HG02759 (cell line): ENCODE data around the gene APOL1.
"Not testable (repeated sequence)": the region's sequence is repeated elsewhere in the genome, so short reads cannot be mapped to it uniquely, and the experiment has no call there.

Source experiments
- ATAC-seq: cut with Tn5 transposase; IDR thresholded peaks from one replicate; pipeline ENCODE4 v1.9.1; 2021; ENCODE audit warnings: mild to moderate bottlenecking, moderate library complexity; ENCODE audit not compliant: unreplicated experiment

Gene APOL1

DNA sequence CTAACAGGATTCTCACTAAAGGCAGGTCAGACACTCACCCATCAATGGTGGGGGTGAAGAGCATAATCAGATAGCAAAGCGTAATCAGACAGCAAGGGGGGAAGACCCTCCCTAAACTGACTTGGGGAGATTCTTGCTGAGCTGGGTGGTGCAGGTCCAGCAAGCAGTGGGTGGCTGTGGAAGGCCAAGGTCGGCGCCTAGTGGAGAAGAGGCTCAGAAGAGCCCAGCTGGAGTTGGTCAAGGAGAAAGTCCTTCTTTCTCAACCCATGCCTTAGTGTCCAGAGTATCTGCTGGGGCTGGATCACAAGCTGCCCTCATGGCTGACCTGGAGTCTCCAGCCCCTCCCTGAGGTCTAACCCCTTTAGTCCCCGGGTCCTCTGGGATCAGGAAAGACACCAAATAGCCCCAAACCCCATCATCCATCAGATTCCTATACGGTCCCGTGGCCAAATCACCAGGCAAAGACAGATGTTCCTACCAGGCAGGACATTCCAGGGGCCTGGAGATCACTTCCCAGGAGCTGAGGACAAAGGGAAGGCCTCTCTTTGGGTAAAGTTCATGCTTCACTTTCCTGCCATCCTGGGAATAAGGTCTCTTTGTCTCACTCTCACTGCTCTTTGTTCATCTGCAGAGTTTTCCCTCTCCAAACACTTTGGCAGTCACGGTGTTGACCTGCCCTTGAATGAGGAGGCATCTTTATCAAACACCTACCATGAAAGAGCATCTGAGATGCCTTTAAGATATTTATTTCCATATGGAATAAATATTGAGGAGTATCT is 11.1 kb downstream of the APOL1 start:
- not testable (repeated sequence) for ATAC-seq

DNA sequence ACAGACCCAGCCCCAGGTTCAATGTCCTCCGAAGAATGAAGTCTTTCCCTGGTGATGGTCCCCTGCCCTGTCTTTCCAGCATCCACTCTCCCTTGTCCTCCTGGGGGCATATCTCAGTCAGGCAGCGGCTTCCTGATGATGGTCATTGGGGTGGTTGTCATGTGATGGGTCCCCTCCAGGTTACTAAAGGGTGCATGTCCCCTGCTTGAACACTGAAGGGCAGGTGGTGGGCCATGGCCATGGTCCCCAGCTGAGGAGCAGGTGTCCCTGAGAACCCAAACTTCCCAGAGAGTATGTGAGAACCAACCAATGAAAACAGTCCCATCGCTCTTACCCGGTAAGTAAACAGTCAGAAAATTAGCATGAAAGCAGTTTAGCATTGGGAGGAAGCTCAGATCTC is 14.1 kb downstream of the APOL1 start:
- ATAC-seq = no peak

DNA sequence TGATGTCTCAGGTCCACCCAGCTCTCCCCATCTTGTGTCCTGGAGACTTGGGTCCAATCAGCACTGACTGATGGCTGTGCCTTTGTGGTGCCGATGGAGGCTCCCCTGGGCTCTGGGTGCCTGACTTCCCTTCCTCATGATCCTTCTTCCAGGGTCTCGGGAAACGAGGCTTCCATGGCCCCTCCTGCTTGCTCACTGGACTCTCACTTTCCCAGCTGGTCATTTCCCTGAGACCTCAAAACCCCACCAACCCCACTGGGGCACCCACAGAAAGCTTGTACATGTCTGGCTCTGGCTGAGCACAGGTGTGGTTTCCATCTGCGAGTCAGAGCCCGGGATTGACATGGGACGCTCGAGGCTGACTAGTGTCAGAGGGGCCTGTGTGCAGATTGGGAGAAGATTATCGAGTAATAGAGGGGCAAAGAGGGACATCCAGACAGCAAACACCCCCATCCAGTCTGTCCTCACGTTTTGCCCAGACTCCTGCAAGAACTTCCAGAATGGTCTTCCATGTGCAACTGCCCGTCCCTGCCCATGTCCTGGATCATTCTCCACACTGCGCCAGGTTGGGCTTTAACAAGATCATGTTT is 15.1 kb downstream of the APOL1 start:
- no peak for ATAC-seq

DNA sequence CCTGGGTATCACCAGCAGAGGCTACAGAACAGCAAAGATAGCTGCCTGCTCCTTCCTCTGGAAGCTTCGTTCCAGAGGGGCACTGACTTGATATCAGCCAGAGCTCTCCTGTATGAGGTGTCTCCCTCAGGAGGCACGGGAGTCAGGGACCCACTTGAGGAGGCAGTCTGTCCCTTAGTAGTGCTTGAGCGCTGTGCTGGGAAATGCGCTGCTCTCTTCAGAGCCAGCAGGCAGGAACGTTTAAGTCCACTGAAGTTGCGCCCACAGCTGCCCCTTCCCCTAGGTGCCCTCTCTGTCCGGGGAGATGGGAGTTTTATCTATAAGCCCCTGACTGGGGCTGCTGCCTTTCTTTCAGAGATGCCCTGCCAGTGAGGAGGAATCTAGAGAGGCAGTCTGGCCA is 18.3 kb downstream of the APOL1 start:
- not testable (repeated sequence) for ATAC-seq

DNA sequence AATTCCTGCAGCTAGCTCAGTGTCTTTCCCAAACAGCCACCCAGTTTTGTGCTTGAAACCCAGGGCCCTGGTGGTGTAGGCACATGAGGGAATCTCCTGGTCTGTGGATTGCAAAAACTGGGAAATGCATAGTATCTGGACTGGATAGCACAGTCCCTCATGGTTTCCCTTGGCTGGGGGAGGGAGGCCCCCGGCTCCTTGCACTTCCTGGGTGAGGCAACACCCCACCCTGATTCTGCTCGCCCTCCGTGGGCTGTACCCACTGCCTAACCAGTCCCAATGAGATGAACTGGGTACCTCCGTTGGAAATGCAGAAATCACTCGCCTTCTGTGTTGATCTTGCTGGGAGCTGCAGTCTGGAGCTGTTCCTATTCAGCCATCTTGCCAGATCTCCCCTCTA is 19.0 kb downstream of the APOL1 start:
- not testable (repeated sequence) for ATAC-seq

DNA sequence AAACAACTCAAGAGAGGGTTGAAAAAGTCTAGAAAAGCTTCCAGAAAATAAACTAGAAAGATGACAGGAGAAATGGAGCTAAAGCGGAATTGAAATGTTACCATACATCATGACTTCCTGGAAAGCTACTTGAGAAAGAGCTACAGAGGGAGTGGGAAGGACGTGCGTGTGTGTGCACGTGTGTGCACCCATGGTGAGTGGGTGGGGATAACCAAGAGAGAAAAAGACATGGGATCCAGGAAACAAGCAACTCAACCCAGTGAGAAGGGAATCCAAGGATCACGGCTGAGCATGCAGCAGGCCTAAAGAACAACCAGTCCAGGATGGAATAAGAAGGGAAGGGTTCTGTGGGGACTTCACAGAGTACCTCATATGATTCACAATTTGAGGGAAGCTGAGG is 21.6 kb downstream of the APOL1 start:
- ATAC-seq = no peak

DNA sequence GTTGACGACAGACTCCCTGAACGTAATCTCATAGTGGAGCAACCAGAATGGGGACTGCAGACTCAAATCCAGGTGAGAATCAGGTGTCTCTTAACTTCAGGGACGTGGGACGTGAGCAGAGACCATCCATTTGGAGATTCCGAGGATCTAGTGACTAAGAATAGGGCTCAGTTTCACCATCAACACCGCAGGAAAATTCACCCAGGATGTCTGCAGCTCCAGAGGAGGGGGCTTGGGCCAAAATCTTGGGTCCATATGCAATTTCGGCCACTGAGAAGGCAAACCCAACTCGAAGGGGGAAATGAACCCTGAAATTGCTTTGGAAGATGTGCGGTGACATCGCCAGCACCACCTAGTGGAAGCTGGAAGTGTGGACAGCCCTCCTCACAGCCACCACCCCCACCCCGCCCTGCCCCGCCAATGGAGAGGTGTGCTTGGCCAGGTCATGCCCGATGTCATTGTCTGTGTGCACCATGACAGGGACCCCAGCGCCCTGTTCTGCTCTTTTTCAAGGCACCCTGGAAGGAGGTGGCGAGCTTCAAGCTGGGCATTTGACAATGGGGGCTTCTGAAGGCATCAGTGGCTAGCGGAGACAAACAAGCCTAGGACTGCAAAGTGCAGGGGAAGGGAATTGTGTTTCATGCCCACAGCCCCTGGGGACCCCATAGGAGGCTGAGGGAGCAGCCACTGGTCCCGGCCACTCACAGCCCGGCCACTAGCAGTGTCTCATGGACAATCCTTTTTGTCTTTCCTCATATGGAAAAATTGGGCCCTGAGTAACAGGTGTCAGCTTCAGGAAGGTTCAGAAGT is 24.8 kb downstream of the APOL1 start:
- ATAC-seq = no peak

DNA sequence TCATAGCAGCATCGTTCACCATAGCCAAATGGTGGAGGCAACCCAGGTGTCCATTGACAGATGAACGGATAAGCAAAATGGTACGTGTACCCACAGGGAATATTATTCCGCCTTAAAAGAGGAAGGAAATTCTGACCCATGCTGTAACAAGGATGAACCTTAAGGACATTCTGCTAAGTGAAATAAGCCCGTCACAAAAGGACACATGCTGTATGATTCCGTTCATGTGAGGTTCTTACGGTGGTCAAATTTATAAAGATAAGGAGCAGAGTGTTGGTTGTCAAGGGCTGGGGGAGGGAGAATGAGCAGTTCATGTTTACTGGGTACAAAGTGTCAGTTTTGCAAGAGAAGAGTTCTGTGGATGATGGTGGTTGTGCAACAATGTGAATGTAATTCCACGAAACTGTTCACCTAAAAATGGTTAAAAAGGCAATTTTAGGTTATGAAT is 26.3 kb downstream of the APOL1 start:
- no peak for ATAC-seq

DNA sequence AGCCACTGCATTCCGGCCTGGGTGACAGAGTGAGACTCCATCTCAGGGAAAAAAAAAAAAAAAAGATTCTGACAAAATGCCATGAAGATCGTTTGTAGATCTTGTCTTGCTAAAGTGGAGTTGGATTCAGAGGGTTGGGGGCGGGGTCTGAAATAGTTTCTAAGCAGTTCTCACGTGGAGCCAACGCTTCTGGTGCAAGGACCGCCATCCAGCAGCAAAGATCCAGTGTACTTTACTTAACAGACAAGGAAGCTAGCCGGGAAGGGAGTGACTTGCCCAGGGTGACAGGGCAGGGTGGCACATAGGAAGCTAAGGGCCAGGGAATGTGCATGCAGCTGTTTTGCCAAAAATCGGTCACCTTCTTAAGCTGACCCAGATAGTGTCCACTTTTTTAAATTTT is 27.4 kb downstream of the APOL1 start:
- ATAC-seq = no peak

DNA sequence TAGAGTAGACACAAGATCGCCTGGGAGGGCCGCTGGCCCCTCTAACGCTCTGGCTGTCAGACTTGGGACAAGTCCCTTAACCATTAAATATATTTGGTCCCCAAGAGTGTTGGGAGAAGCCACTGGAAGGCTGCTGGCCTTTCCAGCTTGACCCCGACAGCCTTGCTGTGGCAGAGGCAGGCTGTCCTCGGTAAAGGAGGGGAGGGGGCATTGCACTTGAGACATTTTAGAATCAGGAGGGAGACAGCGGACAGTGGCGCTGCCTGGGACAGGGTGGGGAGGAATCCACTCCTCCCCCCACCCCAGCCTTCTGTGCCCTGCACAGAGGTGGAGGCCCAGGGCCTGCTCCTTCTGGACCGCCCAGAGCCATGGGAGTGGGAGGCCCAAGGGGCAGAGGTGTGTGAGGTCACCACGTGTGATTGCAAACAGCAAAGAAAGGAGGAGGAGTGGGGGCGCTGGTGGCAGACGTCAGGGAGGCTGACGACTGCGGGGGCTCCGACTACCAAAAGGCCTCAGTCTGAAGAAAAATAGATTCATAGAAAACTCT is 28.9 kb downstream of the APOL1 start:
- ATAC-seq = no peak

DNA sequence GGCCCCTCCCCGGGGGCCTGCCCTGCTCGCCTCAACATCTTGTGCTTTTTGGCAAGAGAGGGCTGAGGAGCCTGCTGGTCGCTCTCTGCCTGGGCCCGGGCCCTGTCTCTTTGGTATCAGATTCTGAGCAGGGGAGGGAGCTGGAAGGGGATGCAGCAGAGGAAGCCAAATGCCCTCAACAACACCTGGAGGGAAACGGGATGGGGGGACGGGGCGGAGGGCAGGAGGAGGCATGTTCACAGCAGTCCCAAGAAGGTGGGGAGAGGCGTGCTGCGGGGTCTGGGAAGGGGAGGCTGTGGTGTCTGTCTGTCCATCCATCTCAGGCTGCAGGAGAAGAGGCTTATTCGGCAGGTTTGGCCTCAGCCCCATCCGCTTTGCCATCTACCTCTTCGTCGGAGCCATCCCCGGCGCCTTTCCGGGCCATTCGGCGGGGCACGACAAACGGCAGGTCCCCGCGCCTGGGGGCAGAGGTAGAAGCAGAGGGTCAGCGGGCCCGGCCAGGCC is 29.4 kb downstream of the APOL1 start:
- ATAC-seq = no peak

DNA sequence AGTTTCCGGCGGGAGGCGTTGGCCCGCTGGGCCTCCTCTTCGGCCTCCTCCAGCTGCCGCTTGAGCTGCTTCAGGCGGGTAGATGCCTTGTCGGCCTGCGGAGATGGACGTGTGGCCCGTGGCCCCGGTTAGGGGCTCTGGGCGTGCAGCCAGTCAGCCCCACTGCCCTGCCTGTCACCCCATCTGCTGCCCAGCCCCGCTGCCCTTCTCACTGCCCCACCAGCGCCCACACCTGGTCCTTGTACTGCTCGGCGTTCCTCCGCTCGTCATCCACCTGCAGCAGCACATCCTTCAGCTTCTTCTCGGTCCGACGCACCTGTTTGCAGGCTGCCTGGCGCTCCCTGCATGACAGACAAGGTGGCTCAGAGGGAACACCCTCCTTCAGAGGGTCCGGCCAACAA is 31.2 kb downstream of the APOL1 start:
- ATAC-seq = no peak

DNA sequence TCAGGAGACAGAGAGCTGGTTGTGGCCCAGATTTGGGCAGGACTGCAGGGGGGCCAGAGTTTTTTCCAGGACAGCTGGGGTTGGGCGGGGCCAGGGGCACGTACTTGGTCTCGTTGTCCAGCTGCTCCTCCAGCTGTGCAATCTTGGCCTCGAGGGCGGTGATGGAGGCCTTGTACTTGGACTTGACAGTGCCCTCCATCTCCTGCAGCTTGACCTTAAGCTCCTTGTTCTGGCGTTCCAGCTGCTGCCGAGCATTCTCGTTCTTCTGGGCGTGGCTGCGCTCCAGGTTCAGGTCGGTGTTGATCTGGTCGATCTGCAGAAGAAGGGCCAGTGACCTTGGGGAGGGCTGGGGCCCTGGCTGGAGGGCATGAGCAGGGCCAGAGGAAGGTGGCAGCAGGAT is 32.1 kb downstream of the APOL1 start:
- ATAC-seq = no peak

DNA sequence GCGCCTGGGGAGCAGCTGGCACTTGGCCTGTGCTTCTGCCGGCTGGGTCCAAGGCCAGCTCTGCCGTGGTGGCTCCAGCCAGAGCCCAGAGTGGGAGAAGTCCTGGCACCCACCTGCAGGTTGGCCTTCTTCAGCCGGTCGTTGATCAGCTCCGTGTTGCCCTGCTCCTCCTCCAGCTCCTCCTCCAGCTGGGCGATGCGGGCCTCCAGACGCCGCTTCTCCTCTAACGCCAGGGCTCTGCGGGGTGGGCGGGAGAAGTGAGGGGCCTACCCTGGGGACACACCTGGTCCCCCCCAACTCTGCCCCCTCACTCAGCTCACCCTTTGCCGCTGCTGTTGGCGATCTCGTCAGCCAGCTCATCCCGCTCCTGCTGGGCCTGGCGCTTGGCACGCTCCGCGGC is 32.6 kb downstream of the APOL1 start:
- no peak for ATAC-seq

DNA sequence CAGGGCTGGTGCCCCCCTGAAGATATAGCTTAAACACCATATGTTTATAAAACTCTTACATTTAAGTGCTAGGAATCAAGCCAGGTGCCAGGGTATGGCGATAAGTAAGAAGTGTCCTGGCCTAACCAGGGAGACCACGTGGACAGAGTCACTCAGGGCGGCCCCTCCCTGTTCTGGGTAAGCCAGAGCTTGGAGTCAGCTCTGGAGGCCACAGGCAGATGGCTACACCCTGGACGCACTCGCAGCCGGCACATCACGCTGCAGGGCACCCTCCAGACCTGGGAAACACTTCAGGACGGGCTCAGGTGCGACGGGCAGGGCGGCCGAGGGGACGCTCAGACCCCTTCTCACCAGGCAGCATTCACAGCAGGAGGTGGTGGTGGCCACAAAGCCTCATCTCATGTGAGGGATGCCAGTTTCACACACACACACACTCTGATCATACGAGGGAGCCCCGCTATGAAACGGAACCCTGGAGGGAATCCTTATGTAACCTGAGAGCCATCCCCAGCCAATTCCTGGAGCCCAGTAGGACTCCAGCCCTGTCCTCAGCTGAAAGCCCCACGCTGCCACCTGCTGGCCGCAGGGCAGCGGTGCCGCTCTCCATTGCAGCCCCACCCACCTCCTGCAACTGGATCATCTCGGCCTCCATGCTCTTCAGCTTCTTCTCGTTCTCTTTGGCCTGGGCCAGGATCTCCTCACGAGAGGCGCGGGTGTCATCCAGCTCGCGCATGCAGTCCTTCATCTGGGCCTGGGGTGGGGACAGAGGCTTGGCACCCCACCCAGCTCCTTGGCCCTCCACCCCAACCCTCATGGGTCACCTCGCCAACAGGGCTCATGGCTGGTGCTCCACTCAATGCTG is 33.4 kb downstream of the APOL1 start:
- ATAC-seq = no peak

DNA sequence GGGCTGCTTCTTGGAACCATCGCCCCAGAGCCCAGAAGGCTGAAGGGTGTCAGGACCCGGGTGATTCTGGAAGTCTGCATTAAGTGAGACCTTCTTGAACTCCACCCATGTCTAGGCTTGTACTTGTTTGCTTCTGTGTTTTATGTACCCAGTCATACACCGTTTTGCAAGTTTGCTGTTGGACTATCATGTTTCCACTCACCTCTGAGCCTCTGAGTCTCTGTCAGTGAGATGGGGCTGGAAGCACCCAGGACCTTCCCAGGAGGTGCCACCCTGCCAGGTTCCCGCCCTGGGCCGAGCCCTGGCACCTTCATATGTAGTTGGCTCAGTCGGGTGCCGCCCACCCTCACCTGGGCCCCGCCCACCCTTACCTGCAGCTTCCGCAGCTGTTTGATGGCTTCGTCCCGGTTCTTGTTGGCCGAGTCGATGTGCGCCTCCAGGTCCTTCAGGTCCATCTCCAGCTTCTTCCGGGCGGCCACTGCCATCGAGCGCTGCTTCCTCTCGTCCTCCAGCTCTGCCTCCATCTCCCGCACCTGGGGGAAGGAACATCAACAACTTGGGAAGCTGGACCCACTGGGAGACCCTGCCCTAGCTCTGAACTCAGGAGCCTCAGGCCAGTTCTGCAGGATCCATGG is 35.1 kb downstream of the APOL1 start:
- no peak for ATAC-seq

DNA sequence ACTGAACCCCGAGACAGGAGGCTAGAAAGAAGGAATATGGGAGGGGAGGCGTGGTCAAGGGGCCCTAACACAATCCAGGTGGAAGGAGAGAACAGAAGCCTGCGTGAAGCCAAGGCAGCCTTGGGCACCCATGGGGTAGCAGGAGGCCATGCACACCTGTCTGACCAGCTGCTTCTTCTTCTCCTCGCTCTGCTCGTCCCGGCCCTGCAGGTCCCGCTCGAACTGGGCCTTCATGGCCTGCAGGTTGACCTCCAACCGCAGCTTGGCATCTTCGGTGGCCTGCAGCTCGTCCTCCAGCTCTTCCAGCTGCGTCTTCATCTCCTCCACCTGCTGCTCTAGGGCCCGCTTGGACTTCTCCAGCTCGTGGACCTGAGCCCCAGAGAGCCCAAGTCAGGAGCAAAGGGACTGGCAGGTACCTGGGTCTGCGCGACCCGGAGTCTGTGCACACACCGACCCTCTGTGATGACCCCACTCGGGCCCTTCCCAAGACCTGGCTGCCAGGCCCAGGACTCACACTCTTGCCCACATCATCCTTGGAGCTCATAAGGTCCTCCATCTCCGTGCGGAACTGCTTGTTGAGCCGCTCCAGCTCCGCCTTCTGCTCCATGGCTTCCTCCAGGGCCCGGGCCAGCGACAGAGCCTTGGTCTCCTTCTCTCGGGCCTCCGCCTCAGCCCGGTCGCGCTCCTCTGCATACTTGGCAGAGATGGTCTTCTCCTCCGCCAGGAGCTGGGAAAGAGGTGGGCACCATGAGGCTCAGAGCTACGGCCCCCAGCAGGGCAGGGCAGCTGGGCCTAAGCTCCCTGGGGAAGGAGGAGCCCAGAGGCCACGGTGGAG is 35.9 kb downstream of the APOL1 start:
- no peak for ATAC-seq

DNA sequence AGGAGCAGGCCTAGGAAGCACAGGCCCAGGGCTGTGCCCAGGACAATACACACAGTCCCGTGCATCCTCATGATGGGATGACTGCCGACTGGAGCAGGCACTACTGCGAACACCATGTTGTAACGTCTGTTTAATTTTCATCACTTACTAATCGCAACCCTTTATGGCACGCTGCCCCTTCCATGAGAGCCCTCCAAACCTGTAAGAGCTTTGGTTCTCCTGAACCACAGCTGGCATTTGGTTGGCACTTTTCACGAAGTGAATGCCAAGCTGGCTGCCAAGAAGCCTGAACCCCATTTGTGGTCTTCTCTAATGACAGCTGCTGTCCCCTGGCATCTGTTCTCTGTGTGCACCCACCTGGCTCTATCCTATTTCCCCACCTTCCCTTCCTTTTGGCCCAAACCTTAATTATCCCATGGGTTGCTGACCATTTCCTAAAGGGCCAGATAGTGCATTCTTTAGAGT is 36.5 kb downstream of the APOL1 start:
- ATAC-seq = no peak

DNA sequence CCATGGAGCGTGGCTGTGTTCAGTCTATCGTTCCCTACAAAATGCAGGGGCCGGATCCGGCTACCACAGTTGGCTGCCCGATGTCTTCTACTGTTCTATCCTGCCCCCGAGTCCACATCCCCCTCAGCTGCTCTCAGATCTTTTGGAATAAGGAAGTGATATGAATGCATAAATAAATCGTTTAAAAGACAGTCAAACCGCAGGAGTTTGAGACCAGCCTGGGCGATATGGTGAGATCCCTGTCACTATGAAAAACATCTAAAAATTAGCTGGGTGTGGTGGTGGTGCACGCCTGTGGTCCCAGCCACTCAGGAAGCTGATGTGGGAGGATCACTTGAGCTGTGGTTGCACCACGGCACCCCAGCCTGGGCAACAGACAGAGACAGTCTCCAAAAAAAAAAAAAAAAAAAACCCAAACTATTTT is 37.0 kb downstream of the APOL1 start:
- ATAC-seq = not testable (repeated sequence)
